Caki2 (cell line): ENCODE data around the gene ST6GALNAC2. TPM values are rescaled to one million over a fixed set of nuclear protein-coding genes. Genes with fewer than 3 reads are reported as not detected.
"Not testable (repeated sequence)": the region's sequence is repeated elsewhere in the genome, so short reads cannot be mapped to it uniquely, and the experiment has no call there.

Experiments used
- DNase-seq: peaks from one replicate; pipeline ENCODE4 v3.0.0-alpha.2; 2015; ENCODE audit warnings: low read depth
- in situ Hi-C: cut with HindIII; loops from 2 replicates; pipeline ENCODE4 v1.10.0; 2016; ENCODE audit warnings: low sequenced_read_pairs, low pct_unique_long_range_greater_than_20kb, mixed read lengths
- total RNA-seq: library from RNA; depleted of rRNA; stranded (reverse); fragments of >200 nt; shearing (Covaris generic); gene quantifications from 2 replicates; pipeline ENCODE4 v1.2.3, GENCODE V29; 2014; ENCODE audit warnings: low replicate concordance; rRNA removed

The ST6GALNAC2 gene
- total RNA-seq = 2.8 and 5.3 TPM in 2 replicates

DNA sequence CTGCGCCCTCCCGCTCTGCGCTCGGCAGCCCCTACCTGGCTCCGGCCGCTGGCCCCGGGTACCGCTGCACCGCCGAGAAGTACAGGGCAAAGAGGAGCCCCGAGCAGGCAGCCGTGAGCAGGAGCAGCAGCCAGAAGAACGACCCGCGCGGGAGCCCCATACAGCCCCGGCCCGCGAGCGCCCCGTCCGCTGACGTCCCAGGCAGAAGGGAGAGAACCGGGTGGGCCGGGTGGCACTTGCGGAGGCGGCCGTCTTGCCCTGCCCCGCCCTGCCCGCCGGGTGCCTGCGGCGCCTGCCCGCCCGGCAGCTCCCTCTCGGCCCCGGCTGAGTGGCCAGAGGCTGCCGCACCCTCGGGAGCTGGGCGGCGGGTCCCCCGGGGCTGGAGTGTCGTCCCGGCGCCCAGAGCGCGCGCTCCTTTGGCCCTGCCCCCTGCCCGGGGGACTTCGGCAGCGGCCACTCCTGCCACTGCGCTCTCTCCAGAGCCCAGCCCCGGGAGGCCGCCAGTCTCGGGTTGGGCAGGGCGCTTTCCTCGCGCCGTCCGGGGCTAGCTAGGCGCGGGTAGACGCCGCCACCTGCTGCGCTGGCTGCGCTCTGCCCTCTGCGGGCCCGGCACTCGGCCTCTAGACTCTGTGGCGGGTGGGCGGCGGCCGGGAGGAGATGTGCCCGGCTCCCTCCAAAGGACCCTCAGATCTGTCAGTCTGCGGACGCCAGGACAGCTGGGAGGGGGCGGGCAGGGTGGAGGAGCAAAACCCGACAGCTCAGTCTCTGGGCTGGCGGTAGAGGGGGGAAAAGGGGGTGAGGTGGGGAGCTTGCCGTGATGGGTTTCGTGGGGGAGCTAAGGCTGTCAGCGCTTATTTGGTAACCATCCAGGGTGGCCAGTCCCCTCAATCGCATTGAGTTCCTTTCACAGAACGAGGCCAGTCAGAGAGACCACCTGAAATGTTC is at the start of gene ST6GALNAC2:
Gene ST6GALNAC2 (minus strand): TSS at position 212 of the 945 bp plus-strand sequence. CDS start 52 bp downstream, at position 160.
- DNase-seq = peak; percentile 89
- in situ Hi-C loops = no loop called here

DNA sequence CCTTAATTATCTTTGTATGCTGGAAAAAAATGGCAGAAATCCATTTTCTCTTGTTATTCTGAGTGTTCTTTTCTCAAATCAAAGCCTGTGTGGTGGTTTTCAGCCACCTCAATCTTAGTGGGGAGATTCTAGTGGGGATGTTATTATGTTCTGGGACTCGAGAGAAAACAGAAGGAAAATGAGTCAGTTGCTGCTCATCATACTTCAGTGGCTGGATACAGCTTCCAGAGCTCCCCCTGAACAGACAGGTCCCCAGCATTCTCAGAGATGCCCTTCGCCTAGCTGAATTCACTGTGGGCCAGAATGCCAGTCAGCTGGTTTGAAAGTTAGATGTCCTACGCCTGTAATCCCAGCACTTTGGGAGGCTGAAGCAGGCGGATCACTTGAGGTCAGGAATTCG is 49.4 kb upstream of the ST6GALNAC2 start:
- DNase-seq = no peak
- in situ Hi-C loops = no loop called here

DNA sequence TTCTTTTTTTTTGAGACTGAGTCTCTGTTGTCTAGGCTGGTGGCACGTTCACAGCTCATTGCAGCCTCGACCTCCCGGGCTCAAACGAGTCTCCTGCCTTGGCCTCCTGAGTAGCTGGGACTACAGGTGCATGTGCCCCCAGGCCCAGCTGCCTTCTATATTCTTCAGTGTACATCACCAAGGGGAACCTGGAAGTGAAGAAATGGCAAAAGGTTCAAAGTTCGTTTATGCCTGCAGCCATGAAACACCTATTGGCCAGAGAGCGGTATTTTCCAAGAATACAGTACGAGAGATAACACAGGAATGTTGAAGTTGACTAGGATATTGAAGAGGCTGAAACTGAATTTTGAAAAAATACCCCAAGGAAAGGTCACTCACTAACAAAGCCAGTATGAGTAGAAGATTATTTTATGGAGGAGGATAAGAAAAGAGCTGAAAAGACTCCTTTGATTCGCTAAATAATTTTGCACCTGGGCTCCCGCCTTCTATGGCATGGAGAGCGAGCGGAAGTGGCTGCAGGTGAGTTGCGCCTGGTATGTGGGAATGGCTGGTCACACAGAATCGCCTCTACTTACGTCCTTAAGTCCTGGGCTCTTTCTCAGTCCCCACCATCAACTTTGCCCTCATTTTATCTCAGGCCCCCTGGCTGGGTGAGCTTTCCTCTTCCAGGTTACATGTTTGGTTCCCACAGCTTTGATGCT is 48.1 kb upstream of the ST6GALNAC2 start:
- in situ Hi-C loops = no loop called here
- no peak for DNase-seq

DNA sequence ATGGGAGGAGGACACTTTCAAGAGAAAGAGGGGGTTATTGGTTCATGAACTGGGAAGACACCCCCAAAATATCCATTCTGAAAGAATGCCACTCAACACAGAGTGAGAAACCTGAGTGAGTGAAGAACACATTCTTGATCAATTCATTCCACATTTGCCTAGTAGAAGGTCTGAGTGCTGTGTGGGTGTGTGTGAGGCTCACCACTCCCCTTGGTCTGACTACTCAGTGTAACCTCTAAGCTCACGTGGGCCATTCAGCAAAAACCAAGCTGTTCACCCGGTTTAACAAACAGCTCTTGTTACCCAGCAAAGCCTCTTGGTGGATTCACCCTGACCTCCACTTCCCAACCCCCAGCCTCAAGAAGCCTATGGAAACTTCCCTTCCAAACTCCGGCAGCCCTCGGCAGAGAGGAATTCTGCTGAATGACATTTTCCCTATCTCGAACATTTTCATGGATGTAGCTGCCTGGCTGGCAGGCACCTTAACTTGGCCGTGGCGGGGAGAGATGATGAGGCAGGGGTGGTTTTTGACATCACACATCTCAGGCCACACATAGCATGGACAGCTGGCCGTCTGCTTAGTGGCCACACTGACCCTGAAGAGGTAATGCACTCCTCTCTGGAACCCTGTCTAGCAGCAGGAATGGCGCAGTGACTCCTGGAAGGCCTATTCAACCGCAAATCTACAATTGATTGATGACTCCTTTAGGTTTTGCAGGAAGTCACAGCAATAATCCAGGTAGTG is 46.3 kb upstream of the ST6GALNAC2 start:
- DNase-seq = no peak
- in situ Hi-C loops = no loop called here

DNA sequence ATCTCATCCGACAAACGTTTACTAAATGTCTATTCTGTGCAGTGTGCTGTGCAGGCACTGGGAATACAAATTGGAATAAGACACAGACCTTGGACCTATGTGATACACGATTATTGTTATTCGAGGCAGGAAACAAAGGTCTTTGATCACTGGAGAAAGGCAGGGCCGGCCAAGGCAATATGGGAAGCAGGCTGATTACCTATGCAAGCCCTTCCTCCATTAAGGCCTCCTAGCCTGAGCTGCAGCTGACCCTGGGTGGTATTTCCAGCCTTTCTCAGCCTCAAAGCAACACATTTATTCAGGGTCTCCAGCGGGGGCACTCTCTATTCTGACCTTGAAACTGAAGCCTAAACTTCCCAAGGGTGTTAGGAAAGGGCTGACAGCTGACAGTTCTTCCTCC is 44.5 kb upstream of the ST6GALNAC2 start:
- in situ Hi-C loops = no loop called here

DNA sequence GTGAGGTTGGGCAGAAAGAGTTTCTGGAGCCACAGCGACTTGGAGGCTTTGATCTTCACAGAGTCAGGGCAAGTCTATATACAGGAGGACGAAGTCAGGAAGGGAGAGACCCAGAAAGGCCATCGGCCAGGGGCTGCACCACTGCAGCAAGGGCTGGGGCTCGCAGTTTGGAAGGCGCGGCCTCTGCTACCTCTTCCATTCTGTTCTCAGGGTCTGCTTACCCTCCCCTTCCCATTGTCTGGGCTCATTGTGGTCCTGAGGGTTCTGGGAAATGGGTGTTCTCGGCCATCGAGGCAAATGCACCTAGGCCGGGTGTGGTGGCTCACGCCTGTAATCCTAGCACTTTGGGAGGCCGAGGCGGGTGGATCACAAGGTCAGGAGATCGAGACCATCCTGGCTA is 41.9 kb upstream of the ST6GALNAC2 start:
- no peak for DNase-seq
- in situ Hi-C loops = no loop called here

More for the DNA sequence above, 44.5 kb upstream of the ST6GALNAC2 start:
- no peak for DNase-seq

DNA sequence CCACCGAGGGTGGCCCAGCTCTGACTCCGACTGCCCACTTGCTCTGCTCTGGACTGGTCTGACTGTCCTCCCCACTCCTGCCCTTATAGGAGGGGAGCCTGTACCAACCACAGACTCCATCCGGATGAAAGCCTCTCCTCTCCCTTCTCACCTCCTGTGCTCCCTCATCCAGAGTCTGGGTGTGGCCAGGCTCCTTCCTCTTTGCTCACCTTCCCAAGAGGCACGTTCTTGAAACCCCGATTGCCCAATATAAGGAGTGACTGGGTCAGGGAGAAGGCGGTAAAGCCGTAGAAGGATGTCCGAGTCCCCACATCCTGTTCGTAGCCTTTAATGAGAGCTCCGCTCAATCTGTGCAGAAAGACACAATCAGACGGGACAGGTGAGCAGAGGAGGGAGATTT is 40.8 kb upstream of the ST6GALNAC2 start:
- DNase-seq = no peak
- in situ Hi-C loops = no loop called here

DNA sequence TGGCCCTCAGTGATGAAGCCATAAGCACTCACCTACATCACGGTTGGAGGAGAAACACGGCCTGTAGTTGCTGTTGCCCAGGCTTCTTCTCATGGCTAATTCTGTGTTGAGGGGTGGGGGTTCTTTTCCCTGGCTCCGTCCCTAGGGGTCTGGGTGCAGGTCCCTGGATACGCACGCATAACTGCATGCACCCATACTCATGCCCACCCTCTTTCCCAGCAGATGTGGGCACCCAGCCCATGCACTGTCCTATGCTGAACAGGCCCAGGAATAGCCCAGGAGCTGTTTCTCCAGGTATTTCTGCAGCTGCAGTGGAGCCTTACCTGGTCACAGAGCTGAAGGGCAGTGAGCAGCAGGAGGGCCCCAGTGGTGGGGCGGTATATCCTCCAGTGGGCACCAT is 39.8 kb upstream of the ST6GALNAC2 start:
- DNase-seq = no peak
- in situ Hi-C loops = no loop called here

DNA sequence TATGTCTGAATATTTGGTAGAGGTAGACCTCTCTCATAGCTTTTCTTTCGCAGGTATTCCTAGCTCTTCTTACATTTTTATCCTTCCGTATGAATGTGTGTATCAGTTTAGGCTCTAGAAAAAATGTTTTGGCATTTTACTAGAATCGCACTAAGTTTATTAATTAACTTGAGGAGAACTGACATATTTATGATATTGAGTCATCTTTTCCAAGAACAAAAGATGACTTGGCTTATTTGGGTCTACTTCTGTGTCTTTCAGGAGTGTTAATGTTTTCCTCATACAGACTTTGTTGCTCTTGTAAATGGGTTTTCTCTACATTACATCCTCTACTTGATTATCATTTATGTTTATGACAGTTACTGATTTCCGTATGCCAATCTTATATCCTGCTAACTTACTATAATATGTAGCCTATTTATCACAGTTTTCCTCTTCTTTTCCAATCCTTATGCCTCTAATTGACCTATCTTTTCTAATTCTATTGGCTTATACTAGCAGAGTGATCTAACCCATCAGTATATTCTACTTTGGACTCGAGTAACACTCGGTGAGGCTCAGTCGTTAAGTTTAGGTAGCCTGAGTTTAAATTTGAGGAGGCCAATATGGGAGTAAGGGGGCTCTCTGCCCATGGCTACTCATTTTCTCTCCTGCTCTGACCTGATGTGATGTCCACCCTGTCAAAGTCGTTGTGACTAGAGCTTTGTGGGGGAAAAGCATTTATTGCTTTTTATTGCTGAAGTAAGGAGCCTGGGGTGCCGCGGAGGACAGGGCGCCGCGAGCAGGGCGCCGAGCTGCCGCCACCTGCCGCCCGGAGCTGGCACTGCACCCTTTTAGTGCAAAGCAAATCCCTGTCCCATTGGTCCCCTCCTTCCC is 37.8 kb upstream of the ST6GALNAC2 start:
- peak; percentile 84 for DNase-seq
- in situ Hi-C loops = no loop called here

DNA sequence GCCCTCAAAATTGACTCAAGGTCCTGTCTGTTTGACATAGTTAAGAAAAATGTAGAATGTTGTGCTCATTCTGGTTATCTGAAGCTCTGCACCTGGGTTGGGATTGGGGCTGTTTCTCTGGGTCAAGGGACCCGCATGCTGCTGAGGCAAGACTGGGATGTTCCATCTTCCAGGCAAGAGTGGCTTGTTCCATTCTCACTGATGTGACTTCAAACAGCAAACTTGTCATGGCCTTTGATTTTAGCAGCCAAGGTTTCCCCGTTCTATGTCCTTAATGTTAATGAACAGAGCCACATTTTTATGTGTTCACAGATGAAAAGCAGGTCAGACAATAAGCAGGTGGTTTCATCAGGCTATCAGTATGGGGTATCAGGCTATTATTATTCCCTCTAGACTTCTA is 32.2 kb upstream of the ST6GALNAC2 start:
- in situ Hi-C loops = no loop called here
- DNase-seq = no peak

DNA sequence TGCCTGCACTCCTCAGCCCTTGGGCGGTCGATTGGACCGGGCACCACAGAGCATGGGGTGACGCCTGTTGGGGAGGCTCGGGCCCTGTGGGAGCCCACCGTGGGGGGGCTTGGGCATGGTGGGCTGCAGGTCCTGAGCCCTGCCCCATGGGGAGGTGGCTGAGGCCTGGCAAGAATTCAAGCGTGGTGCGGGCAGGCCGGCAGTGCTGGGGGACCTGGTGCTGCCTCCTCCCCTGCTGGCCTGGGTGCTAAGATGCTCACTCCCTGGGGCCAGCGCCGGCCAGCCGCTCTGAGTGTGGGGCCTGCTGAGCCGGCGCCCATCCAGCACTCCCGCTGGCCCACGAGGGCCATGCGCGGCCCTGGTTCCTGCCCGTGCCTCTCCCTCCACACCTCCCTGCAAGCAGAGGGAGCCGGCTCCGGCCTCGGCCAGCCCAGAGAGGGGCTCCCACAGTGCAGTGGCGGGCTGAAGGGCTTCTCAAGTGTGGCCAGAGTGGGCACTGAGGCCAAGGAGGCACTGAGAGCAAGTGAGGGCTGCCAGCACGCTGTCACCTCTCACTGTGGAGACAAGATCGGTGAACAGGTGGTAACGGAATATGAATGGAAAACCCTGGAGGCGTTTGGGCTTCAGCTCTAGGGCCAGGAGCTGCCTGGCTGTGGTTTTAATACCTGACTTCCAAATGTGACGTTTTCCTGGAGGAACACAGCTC is 29.4 kb upstream of the ST6GALNAC2 start:
- no peak for DNase-seq
- in situ Hi-C loops = no loop called here

DNA sequence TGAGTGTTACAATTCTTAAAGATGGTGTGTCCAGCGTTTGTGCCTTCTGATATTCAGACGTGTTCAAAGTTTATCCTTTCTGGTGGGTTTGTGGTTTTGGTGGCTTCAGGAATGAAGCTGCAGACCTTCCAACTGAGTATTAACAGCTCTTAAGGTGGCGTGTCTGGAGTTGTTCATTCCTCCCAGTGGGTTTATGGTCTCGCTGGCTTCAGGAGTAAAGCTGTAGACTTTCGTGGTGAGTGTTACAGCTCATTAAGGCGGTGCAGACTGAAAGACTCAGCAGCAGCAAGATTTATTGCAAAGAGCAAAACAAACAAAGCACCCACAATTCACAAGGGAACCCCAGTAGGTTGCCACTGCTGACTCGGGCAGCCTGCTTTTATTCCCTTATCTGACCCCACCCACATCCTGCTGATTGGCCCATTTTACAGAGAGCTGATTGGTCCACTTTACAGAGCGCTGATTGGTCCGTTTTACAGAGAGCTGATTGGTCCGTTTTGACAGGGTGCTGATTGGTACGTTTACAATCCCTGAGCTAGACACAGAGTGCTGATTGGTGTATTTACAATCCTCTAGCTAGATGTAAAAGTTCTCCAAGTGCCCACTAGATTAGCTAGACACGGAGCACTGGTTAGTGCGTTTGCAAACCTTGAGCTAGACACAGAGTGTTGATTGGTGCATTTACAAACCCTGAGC is 28.6 kb upstream of the ST6GALNAC2 start:
- in situ Hi-C loops, DNase-seq: not testable (repeated sequence)

DNA sequence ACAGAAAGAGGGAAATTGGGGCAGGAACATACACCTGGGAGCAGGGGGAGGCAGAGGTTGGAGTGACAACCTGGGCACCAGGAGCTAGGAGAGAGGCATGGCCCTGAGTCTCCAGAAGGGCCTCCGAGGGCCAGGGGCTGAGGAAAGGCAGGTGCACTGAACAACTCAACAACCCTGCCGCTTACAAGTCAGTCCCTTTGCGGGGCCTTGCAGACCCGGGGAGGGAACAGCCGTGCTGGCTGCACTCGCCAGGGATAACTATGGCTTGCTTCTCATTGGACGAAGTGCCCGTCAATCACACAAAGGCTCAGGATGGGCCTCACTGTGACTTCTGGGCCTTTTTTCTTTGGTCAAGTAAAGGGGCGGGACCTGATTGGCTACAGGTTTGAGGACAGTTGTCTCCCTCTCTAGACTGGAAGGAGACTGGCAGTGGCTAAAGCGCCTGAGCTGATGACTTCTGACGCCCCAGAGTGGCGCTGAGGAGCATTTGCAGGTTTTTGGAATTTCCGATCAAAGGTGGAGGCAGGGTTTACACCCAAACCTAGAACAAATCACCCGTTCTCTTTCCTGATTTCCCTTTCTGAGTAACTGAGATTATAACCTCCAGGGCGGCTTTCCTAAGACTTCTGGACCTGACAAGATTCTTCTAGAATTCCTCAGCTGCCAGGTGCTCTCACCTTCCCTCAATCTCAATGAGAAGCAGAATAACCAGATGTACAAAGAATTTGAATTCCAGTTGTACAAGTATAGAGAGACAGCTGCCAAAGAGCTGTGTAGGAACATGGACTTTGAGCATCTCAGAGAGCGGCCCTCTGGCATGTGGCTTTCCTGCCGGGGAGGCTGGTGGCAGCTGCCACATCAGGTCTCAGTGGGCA is 27.6 kb upstream of the ST6GALNAC2 start:
- in situ Hi-C loops = no loop called here
- no peak for DNase-seq

DNA sequence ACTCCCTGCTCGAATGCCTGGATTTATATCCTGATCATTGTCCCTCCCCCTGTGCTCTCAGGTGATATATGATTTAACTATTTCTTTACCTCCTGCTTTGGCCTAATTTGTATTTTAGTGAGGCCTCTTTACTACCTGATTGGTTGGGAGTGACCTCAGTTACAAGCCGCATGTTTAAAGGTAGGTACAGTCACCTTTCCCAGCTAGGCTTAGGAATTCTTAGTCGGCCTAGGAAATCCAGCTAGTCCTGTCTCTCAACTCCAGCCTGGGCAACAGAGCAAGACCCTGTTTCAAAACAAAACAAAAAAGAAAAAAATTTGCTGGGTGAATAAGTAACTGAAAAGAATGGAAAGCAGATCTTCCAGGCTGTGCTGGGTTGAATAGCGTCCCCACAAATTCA is 26.8 kb upstream of the ST6GALNAC2 start:
- DNase-seq = no peak

DNA sequence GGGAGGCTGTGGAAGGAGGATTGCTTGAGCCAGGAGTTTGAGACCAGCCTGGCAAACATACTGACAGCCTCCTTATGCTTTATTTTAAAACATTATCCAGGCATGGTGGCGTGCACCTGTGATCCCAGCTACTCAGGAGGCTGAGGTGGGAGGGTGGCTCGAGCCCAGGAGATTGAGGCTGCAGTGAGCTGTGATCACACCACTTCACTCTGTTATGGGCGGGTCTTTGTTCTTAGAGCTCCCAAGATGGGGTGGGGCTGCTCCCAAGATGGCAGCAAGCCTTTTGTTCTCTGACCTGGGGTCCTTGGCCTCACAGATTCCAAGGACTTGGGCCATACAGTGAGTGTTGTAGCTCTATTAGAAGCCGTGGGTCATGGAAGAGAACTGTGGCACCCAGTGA is 26.1 kb upstream of the ST6GALNAC2 start:
- no peak for DNase-seq
- in situ Hi-C loops = no loop called here

More for the DNA sequence above, 26.8 kb upstream of the ST6GALNAC2 start:
- in situ Hi-C loops = no loop called here
